HG02610 (cell line): ENCODE results near the gene CSF2.

Experiments
- ATAC-seq: cut with Tn5 transposase; IDR thresholded peaks from one replicate; pipeline ENCODE4 v1.9.1; 2021; ENCODE audit warnings: mild to moderate bottlenecking, moderate library complexity; ENCODE audit not compliant: unreplicated experiment

Gene CSF2

GRCh38 chr5:132073231-132074013, at the start of gene CSF2:
CSF2 (plus strand) TSS chr5:132073789; CDS start chr5:132073824, 35 bp downstream.
- ATAC-seq = no peak

- ATAC-seq = no peak
Measured at GRCh38 chr5:132024117-132024435, 49.5 kb upstream of the CSF2 start.

GRCh38 chr5:132024789-132025402, 48.7 kb upstream of the CSF2 start:
- no peak for ATAC-seq

- ATAC-seq = no peak
Measured at GRCh38 chr5:132025403-132025971, 48.1 kb upstream of the CSF2 start.

GRCh38 chr5:132026516-132027008, 47.0 kb upstream of the CSF2 start:
- no peak for ATAC-seq

- ATAC-seq = peak; percentile 43
Measured at GRCh38 chr5:132027027-132027426, 46.6 kb upstream of the CSF2 start.

GRCh38 chr5:132029609-132030330, 43.8 kb upstream of the CSF2 start:
- ATAC-seq = no peak

GRCh38 chr5:132030610-132031009, 43.0 kb upstream of the CSF2 start:
- no peak for ATAC-seq

- ATAC-seq = no peak
Measured at GRCh38 chr5:132032196-132032595, 41.4 kb upstream of the CSF2 start.

GRCh38 chr5:132033122-132033521, 40.5 kb upstream of the CSF2 start:
- no peak for ATAC-seq

GRCh38 chr5:132037353-132037752, 36.2 kb upstream of the CSF2 start:
- ATAC-seq = no peak

GRCh38 chr5:132044207-132044606, 29.4 kb upstream of the CSF2 start:
- no peak for ATAC-seq

- ATAC-seq = no peak
Measured at GRCh38 chr5:132046880-132047299, 26.7 kb upstream of the CSF2 start.

GRCh38 chr5:132049093-132049492, 24.5 kb upstream of the CSF2 start:
- no peak for ATAC-seq

- no peak for ATAC-seq
Measured at GRCh38 chr5:132049559-132049958, 24.0 kb upstream of the CSF2 start.

GRCh38 chr5:132050136-132050535, 23.5 kb upstream of the CSF2 start:
- ATAC-seq = no peak

GRCh38 chr5:132050661-132051552, 22.7 kb upstream of the CSF2 start:
- ATAC-seq = no peak

- ATAC-seq = no peak
Measured at GRCh38 chr5:132052520-132052919, 21.1 kb upstream of the CSF2 start.

- no peak for ATAC-seq
Measured at GRCh38 chr5:132053483-132053882, 20.1 kb upstream of the CSF2 start.

GRCh38 chr5:132054031-132054696, 19.4 kb upstream of the CSF2 start:
- ATAC-seq = no peak
